Neural cell (in vitro differentiated cells): ENCODE data around the gene DYNLRB1.

Experiments used
- CTCF ChIP-seq: fragments of 450-650 bp; IDR thresholded peaks from 2 replicates; pipeline ENCODE4 v1.5.1; 2014; ENCODE audit warnings: antibody characterized with exemption, mild to moderate bottlenecking, moderate library complexity; ENCODE audit not compliant: poor library complexity, severe bottlenecking
- EP300 ChIP-seq: fragments of 450-650 bp; conservative IDR thresholded peaks from 2 replicates; pipeline ENCODE4 v1.6.1; 2014; ENCODE audit warnings: antibody characterized with exemption, mild to moderate bottlenecking, moderate library complexity; ENCODE audit not compliant: poor library complexity, severe bottlenecking

- TF ChIP-seq EP300 (no peak), CTCF (no peak)
Observed at GRCh38 chr20:34539756-34540155, 23.5 kb downstream of the DYNLRB1 start.
